HCT116 (cell line): Measurements from ENCODE around the gene DNAJB9.

Experiments used
- ATF3 ChIP-seq: IDR thresholded peaks from 2 replicates; pipeline ENCODE4 v1.6.1; 2012
- CEBPB ChIP-seq: IDR thresholded peaks from 2 replicates; pipeline ENCODE4 v1.6.1; 2012; ENCODE audit warnings: low read depth
- CTCF ChIP-seq, 3 experiments: fragments of 200-600 bp in 1 of 3; sonication (generic) in 1 of 3; IDR thresholded peaks in 2 of 3; conservative IDR thresholded peaks in 1 of 3; 2 replicates each; pipeline ENCODE4 v1.5.1; 2012 to 2017; ENCODE audit warnings: low read depth in 2 of 3, low read length in 2 of 3, antibody characterized with exemption in 1 of 3, borderline replicate concordance in 1 of 3, control low read depth in 1 of 3, mild to moderate bottlenecking in 1 of 3, mixed read lengths in 1 of 3, mixed run types in 1 of 3, moderate library complexity in 1 of 3; ENCODE audit not compliant: insufficient read depth in 1 of 3
- FOSL1 ChIP-seq: IDR thresholded peaks from 2 replicates; pipeline ENCODE4 v1.6.1; 2012; ENCODE audit warnings: low read depth
- MAX ChIP-seq: IDR thresholded peaks from 2 replicates; pipeline ENCODE4 v1.6.1; 2012
- POLR2A ChIP-seq: IDR thresholded peaks from 2 replicates; pipeline ENCODE4 v1.7.0; 2011; ENCODE audit warnings: borderline replicate concordance; ENCODE audit not compliant: insufficient read depth, insufficient read length; ENCODE audit errors: extremely low read depth
- RAD21 ChIP-seq: IDR thresholded peaks from 2 replicates; pipeline ENCODE4 v1.6.1; 2012; ENCODE audit warnings: low read depth, mild to moderate bottlenecking
- TCF7L2 ChIP-seq: IDR thresholded peaks from 2 replicates; pipeline ENCODE4 v1.7.0; 2011; ENCODE audit warnings: borderline replicate concordance, inconsistent platforms; ENCODE audit not compliant: insufficient read depth, insufficient read length; ENCODE audit errors: extremely low read depth
- YY1 ChIP-seq: IDR thresholded peaks from 2 replicates; pipeline ENCODE4 v1.6.1; 2011; ENCODE audit warnings: low read length, low read depth, moderate library complexity, mild to moderate bottlenecking; ENCODE audit not compliant: insufficient replicate concordance; ENCODE audit errors: extremely low read depth
- ZBTB33 ChIP-seq: IDR thresholded peaks from 2 replicates; pipeline ENCODE4 v1.6.1; 2011; ENCODE audit warnings: mild to moderate bottlenecking, low read length, moderate library complexity; ENCODE audit not compliant: insufficient replicate concordance; ENCODE audit errors: extremely low read depth
- ZNF274 ChIP-seq: fragments of 200-500 bp; sonication (Bioruptor generic); IDR thresholded peaks from 2 replicates; pipeline ENCODE4 v1.6.1; 2014; ENCODE audit warnings: mild to moderate bottlenecking, low read depth, low read length, inconsistent platforms

GRCh38 chr7:108609643-108610042 is 40.0 kb downstream of the DNAJB9 start:
- TF ChIP-seq CTCF (IDR thresholded peaks at IDR 0.05 in 2 of 3, conservative IDR thresholded peaks at IDR 0.05 in 1 of 3; ENCODE audit: borderline replicate concordance in 1 of 3, insufficient read depth in 1 of 3, low read depth in 2 of 3, low read length in 2 of 3) = no peak
- no peak for TF ChIP-seq ZNF274
- TF ChIP-seq POLR2A = no peak
- no peak for TF ChIP-seq ZBTB33
- TF ChIP-seq YY1 = no peak
- no peak for TF ChIP-seq MAX
- TF ChIP-seq CEBPB = no peak
- TF ChIP-seq ATF3 = no peak
- no peak for TF ChIP-seq RAD21
- TF ChIP-seq TCF7L2 = no peak
- TF ChIP-seq FOSL1 = no peak
